ENCODE results near the gene CDK15. TPM values are rescaled to one million over a fixed set of nuclear protein-coding genes. Genes with fewer than 3 reads are reported as not detected.

Gene CDK15
- total and polyA plus RNA-seq, 2 experiments from 2014 or later = 0.27 TPM; not detected in 1

- TF ChIP-seq, protein P1, sequence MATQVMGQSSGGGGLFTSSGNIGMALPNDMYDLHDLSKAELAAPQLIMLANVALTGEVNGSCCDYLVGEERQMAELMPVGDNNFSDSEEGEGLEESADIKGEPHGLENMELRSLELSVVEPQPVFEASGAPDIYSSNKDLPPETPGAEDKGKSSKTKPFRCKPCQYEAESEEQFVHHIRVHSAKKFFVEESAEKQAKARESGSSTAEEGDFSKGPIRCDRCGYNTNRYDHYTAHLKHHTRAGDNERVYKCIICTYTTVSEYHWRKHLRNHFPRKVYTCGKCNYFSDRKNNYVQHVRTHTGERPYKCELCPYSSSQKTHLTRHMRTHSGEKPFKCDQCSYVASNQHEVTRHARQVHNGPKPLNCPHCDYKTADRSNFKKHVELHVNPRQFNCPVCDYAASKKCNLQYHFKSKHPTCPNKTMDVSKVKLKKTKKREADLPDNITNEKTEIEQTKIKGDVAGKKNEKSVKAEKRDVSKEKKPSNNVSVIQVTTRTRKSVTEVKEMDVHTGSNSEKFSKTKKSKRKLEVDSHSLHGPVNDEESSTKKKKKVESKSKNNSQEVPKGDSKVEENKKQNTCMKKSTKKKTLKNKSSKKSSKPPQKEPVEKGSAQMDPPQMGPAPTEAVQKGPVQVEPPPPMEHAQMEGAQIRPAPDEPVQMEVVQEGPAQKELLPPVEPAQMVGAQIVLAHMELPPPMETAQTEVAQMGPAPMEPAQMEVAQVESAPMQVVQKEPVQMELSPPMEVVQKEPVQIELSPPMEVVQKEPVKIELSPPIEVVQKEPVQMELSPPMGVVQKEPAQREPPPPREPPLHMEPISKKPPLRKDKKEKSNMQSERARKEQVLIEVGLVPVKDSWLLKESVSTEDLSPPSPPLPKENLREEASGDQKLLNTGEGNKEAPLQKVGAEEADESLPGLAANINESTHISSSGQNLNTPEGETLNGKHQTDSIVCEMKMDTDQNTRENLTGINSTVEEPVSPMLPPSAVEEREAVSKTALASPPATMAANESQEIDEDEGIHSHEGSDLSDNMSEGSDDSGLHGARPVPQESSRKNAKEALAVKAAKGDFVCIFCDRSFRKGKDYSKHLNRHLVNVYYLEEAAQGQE (IDR thresholded peaks at IDR 0.05; ENCODE audit: unreplicated experiment) = no peak
- no peak for TF ChIP-seq EZH2phosphoT487 (IDR thresholded peaks at IDR 0.05; ENCODE audit: unreplicated experiment)
- no peak for TF ChIP-seq ZNF114 (CRISPR knock-in tag; IDR thresholded peaks at IDR 0.05)
- no peak for TF ChIP-seq POLR2AphosphoS5 (IDR thresholded peaks at IDR 0.05; ENCODE audit: low read depth)
- TF ChIP-seq ZNF331 (CRISPR knock-in tag; IDR thresholded peaks at IDR 0.05; ENCODE audit: low read depth) = no peak
These were observed 48.5 kb downstream of the CDK15 start (continued) for GRCh38 chr2:201854841-201855240.

DNA sequence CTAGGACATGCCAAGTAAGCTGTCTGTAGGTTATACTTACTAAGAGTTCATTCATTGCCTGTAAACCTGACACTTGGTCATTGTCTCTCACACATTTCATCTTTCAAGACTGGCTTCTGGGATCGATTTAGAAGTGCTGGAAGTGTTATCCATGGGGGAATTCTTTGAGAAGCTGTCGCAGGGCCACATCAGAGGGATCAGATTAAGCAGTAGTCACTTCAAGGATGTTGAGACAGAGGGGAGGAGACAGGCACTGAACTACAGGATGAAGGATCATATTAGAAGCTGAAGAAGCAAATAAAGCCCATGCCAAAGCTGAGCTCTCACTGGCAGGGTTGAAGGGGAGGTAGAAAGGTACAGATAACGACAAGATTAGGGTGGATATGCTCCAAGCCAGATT, 49.0 kb downstream of the CDK15 start:
- Histone ChIP-seq H3K4me3 (no peak overlapping the region), H3K79me2 (replicated peaks; ENCODE audit: insufficient read depth) (no peaks in the 10 kb centered on the region), H3F3A (replicated peaks; ENCODE audit: low read depth) (no peaks in the 10 kb centered on the region), H3K27ac (ENCODE audit: low read depth) (no peak overlapping the region), H3K4me2 (no peak overlapping the region), H3K36me3 (ENCODE audit: insufficient read depth) (no peaks in the 10 kb centered on the region), H3K9me2 (ENCODE audit: insufficient read depth) (no peaks in the 10 kb centered on the region), H2AFZ (0 out of 2 replicates have a peak overlapping the region, but pooled peaks have one; percentile 45), H4K20me1 (replicated peaks; ENCODE audit: insufficient read depth) (no peaks in the 10 kb centered on the region), H3K27me3 (ENCODE audit: insufficient read depth) (no peaks in the 10 kb centered on the region), H3K4me1 (ENCODE audit: insufficient read depth) (peaks cover 28% of the 10 kb centered on the region)
- H3K9me3 Mint-ChIP-seq = no peaks in the 10 kb centered on the region
- H3K36me3 Mint-ChIP-seq (ENCODE audit: low read depth) = no peaks in the 10 kb centered on the region
- no peak for ATAC-seq
- TF ChIP-seq POLR2AphosphoS5 (IDR thresholded peaks at IDR 0.05; ENCODE audit: low read depth) = no peak
- TF ChIP-seq, protein P1 (IDR thresholded peaks at IDR 0.05; ENCODE audit: unreplicated experiment) = no peak
- no peak overlapping the region for H3K27ac Mint-ChIP-seq
- DNase-seq (ENCODE audit: low spot score) = no peak
- H3K27me3 Mint-ChIP-seq (ENCODE audit: insufficient read depth, low read depth, poor library complexity) = peaks cover 1% of the 10 kb centered on the region
- H3K4me1 Mint-ChIP-seq = peaks cover 39% of the 10 kb centered on the region
- H3K4me3 Mint-ChIP-seq = no peak overlapping the region

GRCh38 chr2:201857326-201857725, 51.0 kb downstream of the CDK15 start:
- Histone ChIP-seq H3F3A (replicated peaks; ENCODE audit: low read depth) (no peaks in the 10 kb centered on the region), H4K20me1 (replicated peaks; ENCODE audit: insufficient read depth) (no peaks in the 10 kb centered on the region), H3K9me2 (ENCODE audit: insufficient read depth) (no peaks in the 10 kb centered on the region), H3K27ac (ENCODE audit: low read depth) (no peak overlapping the region), H3K4me1 (ENCODE audit: insufficient read depth) (peaks cover 36% of the 10 kb centered on the region), H3K27me3 (ENCODE audit: insufficient read depth) (no peaks in the 10 kb centered on the region), H3K79me2 (replicated peaks; ENCODE audit: insufficient read depth) (no peaks in the 10 kb centered on the region), H2AFZ (peak overlapping the region; percentile 35; the same call in 1 of the 2 replicates), H3K36me3 (ENCODE audit: insufficient read depth) (no peaks in the 10 kb centered on the region), H3K4me2 (no peak overlapping the region), H3K4me3 (no peak overlapping the region)
- no peaks in the 10 kb centered on the region for H3K36me3 Mint-ChIP-seq (ENCODE audit: low read depth)
- H3K27me3 Mint-ChIP-seq (ENCODE audit: insufficient read depth, low read depth, poor library complexity) = peaks cover 1% of the 10 kb centered on the region
- peaks cover 47% of the 10 kb centered on the region for H3K4me1 Mint-ChIP-seq
- no peaks in the 10 kb centered on the region for H3K9me3 Mint-ChIP-seq
- no peak overlapping the region for H3K4me3 Mint-ChIP-seq
- H3K27ac Mint-ChIP-seq = no peak overlapping the region
- DNase-seq (ENCODE audit: low spot score) (no peak), ATAC-seq (no peak)
- TF ChIP-seq ZNF331 (CRISPR knock-in tag; IDR thresholded peaks at IDR 0.05; ENCODE audit: low read depth) (no peak), ZNF114 (CRISPR knock-in tag; IDR thresholded peaks at IDR 0.05) (no peak)
- TF ChIP-seq, protein P2, sequence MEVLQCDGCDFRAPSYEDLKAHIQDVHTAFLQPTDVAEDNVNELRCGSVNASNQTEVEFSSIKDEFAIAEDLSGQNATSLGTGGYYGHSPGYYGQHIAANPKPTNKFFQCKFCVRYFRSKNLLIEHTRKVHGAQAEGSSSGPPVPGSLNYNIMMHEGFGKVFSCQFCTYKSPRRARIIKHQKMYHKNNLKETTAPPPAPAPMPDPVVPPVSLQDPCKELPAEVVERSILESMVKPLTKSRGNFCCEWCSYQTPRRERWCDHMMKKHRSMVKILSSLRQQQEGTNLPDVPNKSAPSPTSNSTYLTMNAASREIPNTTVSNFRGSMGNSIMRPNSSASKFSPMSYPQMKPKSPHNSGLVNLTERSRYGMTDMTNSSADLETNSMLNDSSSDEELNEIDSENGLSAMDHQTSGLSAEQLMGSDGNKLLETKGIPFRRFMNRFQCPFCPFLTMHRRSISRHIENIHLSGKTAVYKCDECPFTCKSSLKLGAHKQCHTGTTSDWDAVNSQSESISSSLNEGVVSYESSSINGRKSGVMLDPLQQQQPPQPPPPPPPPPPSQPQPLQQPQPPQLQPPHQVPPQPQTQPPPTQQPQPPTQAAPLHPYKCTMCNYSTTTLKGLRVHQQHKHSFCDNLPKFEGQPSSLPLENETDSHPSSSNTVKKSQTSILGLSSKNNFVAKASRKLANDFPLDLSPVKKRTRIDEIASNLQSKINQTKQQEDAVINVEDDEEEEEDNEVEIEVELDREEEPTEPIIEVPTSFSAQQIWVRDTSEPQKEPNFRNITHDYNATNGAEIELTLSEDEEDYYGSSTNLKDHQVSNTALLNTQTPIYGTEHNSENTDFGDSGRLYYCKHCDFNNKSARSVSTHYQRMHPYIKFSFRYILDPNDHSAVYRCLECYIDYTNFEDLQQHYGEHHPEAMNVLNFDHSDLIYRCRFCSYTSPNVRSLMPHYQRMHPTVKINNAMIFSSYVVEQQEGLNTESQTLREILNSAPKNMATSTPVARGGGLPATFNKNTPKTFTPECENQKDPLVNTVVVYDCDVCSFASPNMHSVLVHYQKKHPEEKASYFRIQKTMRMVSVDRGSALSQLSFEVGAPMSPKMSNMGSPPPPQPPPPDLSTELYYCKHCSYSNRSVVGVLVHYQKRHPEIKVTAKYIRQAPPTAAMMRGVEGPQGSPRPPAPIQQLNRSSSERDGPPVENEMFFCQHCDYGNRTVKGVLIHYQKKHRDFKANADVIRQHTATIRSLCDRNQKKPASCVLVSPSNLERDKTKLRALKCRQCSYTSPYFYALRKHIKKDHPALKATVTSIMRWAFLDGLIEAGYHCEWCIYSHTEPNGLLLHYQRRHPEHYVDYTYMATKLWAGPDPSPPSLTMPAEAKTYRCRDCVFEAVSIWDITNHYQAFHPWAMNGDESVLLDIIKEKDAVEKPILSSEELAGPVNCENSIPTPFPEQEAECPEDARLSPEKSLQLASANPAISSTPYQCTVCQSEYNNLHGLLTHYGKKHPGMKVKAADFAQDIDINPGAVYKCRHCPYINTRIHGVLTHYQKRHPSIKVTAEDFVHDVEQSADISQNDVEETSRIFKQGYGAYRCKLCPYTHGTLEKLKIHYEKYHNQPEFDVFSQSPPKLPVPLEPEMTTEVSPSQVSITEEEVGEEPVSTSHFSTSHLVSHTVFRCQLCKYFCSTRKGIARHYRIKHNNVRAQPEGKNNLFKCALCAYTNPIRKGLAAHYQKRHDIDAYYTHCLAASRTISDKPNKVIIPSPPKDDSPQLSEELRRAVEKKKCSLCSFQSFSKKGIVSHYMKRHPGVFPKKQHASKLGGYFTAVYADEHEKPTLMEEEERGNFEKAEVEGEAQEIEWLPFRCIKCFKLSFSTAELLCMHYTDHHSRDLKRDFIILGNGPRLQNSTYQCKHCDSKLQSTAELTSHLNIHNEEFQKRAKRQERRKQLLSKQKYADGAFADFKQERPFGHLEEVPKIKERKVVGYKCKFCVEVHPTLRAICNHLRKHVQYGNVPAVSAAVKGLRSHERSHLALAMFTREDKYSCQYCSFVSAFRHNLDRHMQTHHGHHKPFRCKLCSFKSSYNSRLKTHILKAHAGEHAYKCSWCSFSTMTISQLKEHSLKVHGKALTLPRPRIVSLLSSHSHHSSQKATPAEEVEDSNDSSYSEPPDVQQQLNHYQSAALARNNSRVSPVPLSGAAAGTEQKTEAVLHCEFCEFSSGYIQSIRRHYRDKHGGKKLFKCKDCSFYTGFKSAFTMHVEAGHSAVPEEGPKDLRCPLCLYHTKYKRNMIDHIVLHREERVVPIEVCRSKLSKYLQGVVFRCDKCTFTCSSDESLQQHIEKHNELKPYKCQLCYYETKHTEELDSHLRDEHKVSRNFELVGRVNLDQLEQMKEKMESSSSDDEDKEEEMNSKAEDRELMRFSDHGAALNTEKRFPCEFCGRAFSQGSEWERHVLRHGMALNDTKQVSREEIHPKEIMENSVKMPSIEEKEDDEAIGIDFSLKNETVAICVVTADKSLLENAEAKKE (CRISPR knock-in tag; IDR thresholded peaks at IDR 0.05) = no peak
